Keratinocyte (primary cell): ENCODE results near the gene CYSTM1. TPM values are rescaled to one million over a fixed set of nuclear protein-coding genes. Genes with fewer than 3 reads are reported as not detected.

Source experiments
- DNase-seq: peaks from one replicate; pipeline ENCODE4 v3.0.0-alpha.2; 2011; ENCODE audit warnings: low read depth, missing footprints, low spot score
- FAIRE-seq: peaks from 2 replicates; lab custom pipeline; 2011; peaks lifted over from hg19 to GRCh38; lab: Jason Lieb, UNC
- H2AFZ ChIP-seq: 2 replicates; pipeline ENCODE4 v1.6.0; 2012; ENCODE audit warnings: low read length, control low read depth, inconsistent platforms; ENCODE audit not compliant: control insufficient read depth
- H3K27ac ChIP-seq: 2 replicates; pipeline ENCODE4 v1.5.1; 2011; ENCODE audit warnings: low read length; ENCODE audit not compliant: control insufficient read depth, insufficient read depth
- H3K27me3 ChIP-seq: 3 replicates; pipeline ENCODE4 v1.6.0; 2011; ENCODE audit warnings: low read length; ENCODE audit not compliant: control insufficient read depth, insufficient read depth; ENCODE audit errors: extremely low read depth
- H3K36me3 ChIP-seq, 2 experiments: 2 replicates in 1 of 2; 3 replicates in 1 of 2; pipeline ENCODE4 v1.5.1; 2011; ENCODE audit warnings: low read length in 2 of 2, mild to moderate bottlenecking in 1 of 2; ENCODE audit not compliant: control insufficient read depth in 2 of 2, insufficient read depth in 2 of 2; ENCODE audit errors: extremely low read depth in 1 of 2
- H3K4me1 ChIP-seq: 3 replicates; pipeline ENCODE4 v1.5.1; 2011; ENCODE audit warnings: low read length; ENCODE audit not compliant: control insufficient read depth, insufficient read depth; ENCODE audit errors: extremely low read depth
- H3K4me2 ChIP-seq: 3 replicates; pipeline ENCODE4 v1.6.0; 2011; ENCODE audit warnings: low read depth, low read length; ENCODE audit not compliant: control insufficient read depth, insufficient read depth; ENCODE audit errors: extremely low read depth
- H3K4me3 ChIP-seq, 3 experiments: fragments of 200-600 bp in 1 of 3; sonication (generic) in 1 of 3; 2 replicates in 2 of 3; 3 replicates in 1 of 3; pipeline ENCODE4 v1.5.1; 2011 to 2016; ENCODE audit warnings: low read length in 3 of 3, mild to moderate bottlenecking in 3 of 3, control low read depth in 2 of 3, inconsistent platforms in 1 of 3, low read depth in 1 of 3, mixed read lengths in 1 of 3, mixed run types in 1 of 3, moderate library complexity in 1 of 3; ENCODE audit not compliant: control insufficient read depth in 2 of 3, insufficient read depth in 2 of 3; ENCODE audit errors: extremely low read depth in 1 of 3
- H3K79me2 ChIP-seq: 2 replicates; pipeline ENCODE4 v1.6.0; 2012; ENCODE audit warnings: low read length; ENCODE audit not compliant: control insufficient read depth, insufficient read depth
- H3K9ac ChIP-seq: 3 replicates; pipeline ENCODE4 v1.6.0; 2011; ENCODE audit warnings: low read length; ENCODE audit not compliant: control insufficient read depth, insufficient read depth; ENCODE audit errors: extremely low read depth
- H3K9me1 ChIP-seq: 3 replicates; pipeline ENCODE4 v1.6.0; 2011; ENCODE audit warnings: low read length; ENCODE audit not compliant: control insufficient read depth, insufficient read depth; ENCODE audit errors: extremely low read depth
- H3K9me3 ChIP-seq: 2 replicates; pipeline ENCODE4 v1.5.1; 2012; ENCODE audit warnings: low read depth, low read length; ENCODE audit not compliant: control insufficient read depth
- H4K20me1 ChIP-seq: 3 replicates; pipeline ENCODE4 v1.6.0; 2011; ENCODE audit warnings: low read length; ENCODE audit not compliant: control insufficient read depth, insufficient read depth; ENCODE audit errors: extremely low read depth
- EZH2 ChIP-seq: IDR thresholded peaks from one replicate; pipeline ENCODE4 v1.6.1; 2012; ENCODE audit warnings: inconsistent platforms, mild to moderate bottlenecking, low read length, moderate library complexity
- dilution Hi-C: fragments of 300-500 bp; cut with MboI; formaldehyde crosslinking; loops from one replicate; pipeline ENCODE4 v1.7.0; 2020; ENCODE audit warnings: low sequenced_read_pairs; ENCODE audit not compliant: extremely low pct_ligation_motif_present
- polyA plus RNA-seq, 5 experiments: library from polyadenylated mRNA; depleted of rRNA in 3 of 5; stranded (reverse) in 3 of 5; stranded (forward) in 1 of 5; unstranded in 1 of 5; fragments of >200 nt; gene quantifications; 1 replicate in 1 of 5; 2 replicates in 3 of 5; 3 replicates in 1 of 5; pipeline versions ENCODE4 v1.2.1 to v1.2.3, GENCODE V29; 2011 to 2012; ENCODE audit warnings: missing spikeins in 2 of 5, low read depth in 1 of 5, low replicate concordance in 1 of 5
- TF ChIP-seq, protein P1 (sequence below), 3 experiments: IDR thresholded peaks in 1 of 3; conservative IDR thresholded peaks in 1 of 3; optimal IDR thresholded peaks in 1 of 3; 2 replicates in 2 of 3; 3 replicates in 1 of 3; pipeline versions ENCODE3 to v1.5.1; 2011; ENCODE audit warnings: low read length in 3 of 3, mild to moderate bottlenecking in 3 of 3, moderate library complexity in 2 of 3, control low read depth in 1 of 3, inconsistent platforms in 1 of 3; ENCODE audit not compliant: insufficient read depth in 2 of 3; ENCODE audit errors: extremely low read depth in 1 of 3

Gene CYSTM1
- polyA plus RNA-seq, 1 donor (not counting 4 experiments of a cell fraction or from before 2014, with no cell fraction given) = 34.3 TPM

- TF ChIP-seq EZH2 = no peak
- TF ChIP-seq, protein P1, sequence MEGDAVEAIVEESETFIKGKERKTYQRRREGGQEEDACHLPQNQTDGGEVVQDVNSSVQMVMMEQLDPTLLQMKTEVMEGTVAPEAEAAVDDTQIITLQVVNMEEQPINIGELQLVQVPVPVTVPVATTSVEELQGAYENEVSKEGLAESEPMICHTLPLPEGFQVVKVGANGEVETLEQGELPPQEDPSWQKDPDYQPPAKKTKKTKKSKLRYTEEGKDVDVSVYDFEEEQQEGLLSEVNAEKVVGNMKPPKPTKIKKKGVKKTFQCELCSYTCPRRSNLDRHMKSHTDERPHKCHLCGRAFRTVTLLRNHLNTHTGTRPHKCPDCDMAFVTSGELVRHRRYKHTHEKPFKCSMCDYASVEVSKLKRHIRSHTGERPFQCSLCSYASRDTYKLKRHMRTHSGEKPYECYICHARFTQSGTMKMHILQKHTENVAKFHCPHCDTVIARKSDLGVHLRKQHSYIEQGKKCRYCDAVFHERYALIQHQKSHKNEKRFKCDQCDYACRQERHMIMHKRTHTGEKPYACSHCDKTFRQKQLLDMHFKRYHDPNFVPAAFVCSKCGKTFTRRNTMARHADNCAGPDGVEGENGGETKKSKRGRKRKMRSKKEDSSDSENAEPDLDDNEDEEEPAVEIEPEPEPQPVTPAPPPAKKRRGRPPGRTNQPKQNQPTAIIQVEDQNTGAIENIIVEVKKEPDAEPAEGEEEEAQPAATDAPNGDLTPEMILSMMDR (optimal IDR thresholded peaks at IDR 0.05 in 1 of 3, IDR thresholded peaks at IDR 0.05 in 1 of 3, conservative IDR thresholded peaks at IDR 0.05 in 1 of 3; ENCODE audit: extremely low read depth in 1 of 3, insufficient read depth in 2 of 3, low read length in 3 of 3) = no peak
- Histone ChIP-seq H3K4me3 (no peak overlapping the region), H2AFZ (no peak overlapping the region), H3K36me3 (no peaks in the 10 kb centered on the region), H4K20me1 (peaks cover 7% of the 10 kb centered on the region), H3K27ac (no peak overlapping the region), H3K4me1 (peaks cover 11% of the 10 kb centered on the region), H3K9me1 (no peaks in the 10 kb centered on the region), H3K79me2 (no peaks in the 10 kb centered on the region), H3K27me3 (no peaks in the 10 kb centered on the region), H3K4me2 (no peak overlapping the region), H3K9me3 (no peaks in the 10 kb centered on the region), H3K9ac (no peak overlapping the region)
- FAIRE-seq (no peak), DNase-seq (no peak)
- dilution Hi-C loops = no loop called here
Observed at GRCh38 chr5:140142246-140142645, 32.7 kb upstream of the CYSTM1 start.

DNA sequence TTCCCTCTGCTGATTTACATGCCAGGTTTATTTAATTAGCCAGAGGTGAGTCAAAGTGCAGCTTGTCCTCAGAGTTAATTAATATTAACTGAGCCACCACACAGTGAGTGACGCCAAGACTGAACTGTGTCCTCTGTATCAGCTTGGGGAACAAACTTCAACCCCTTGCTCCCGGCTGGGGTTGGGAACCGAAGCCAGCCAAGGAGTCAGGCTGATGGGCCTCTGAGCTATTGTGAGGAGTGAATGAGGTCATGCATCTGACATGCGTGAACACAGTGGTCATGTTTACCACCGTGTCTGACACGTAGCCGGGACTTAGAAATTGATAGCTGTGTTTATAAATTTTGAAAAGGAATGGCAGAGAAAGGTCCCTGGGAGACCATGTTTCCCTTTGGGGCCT is 32.1 kb upstream of the CYSTM1 start:
- Histone ChIP-seq H3K4me1 (peaks cover 11% of the 10 kb centered on the region), H3K27ac (no peak overlapping the region), H3K9ac (no peak overlapping the region), H3K4me2 (no peak overlapping the region), H3K4me3 (no peak overlapping the region), H3K9me3 (no peaks in the 10 kb centered on the region), H3K9me1 (no peaks in the 10 kb centered on the region), H3K79me2 (no peaks in the 10 kb centered on the region), H3K27me3 (no peaks in the 10 kb centered on the region), H4K20me1 (peaks cover 7% of the 10 kb centered on the region), H2AFZ (no peak overlapping the region), H3K36me3 (no peaks in the 10 kb centered on the region)
- FAIRE-seq = no peak
- dilution Hi-C loops = no loop called here
- TF ChIP-seq EZH2 = no peak
- TF ChIP-seq, protein P1 (optimal IDR thresholded peaks at IDR 0.05 in 1 of 3, IDR thresholded peaks at IDR 0.05 in 1 of 3, conservative IDR thresholded peaks at IDR 0.05 in 1 of 3; ENCODE audit: extremely low read depth in 1 of 3, insufficient read depth in 2 of 3, low read length in 3 of 3) = no peak
- no peak for DNase-seq
